ENCODE measurements around the gene CCDC136. TPM values are rescaled to one million over a fixed set of nuclear protein-coding genes. Genes with fewer than 3 reads are reported as not detected.

Gene CCDC136
- total and polyA plus RNA-seq, 3 donors from 2014 or later, result 265 to 564 (median 553) TPM

- no peak overlapping the region for H3K4me3 ChIP-seq
- no peaks in the 10 kb centered on the region for H3K27me3 ChIP-seq
- H3K9me3 ChIP-seq, result no peaks in the 10 kb centered on the region
- H3K27ac ChIP-seq, result peak overlapping the region in 1 of 2 donors; percentile 73
- intact Hi-C loops (cut with DNase I; ENCODE audit: low total_unique reads), result no loop called here
- DNase-seq, result peak; percentile 56
- peaks cover 18% of the 10 kb centered on the region for H3K4me1 ChIP-seq
- no peaks in the 10 kb centered on the region for H3K36me3 ChIP-seq (ENCODE audit: low read depth, missing control alignments)
- 36 to 62% methylated on average over 6 to 18 of the region's 18 CpGs for WGBS, 2 donors
- no peak for TF ChIP-seq POLR2A (IDR thresholded peaks at IDR 0.05)
These were observed 66.8 kb downstream of the CCDC136 start for GRCh38 chr7:128858380-128859231.

DNA sequence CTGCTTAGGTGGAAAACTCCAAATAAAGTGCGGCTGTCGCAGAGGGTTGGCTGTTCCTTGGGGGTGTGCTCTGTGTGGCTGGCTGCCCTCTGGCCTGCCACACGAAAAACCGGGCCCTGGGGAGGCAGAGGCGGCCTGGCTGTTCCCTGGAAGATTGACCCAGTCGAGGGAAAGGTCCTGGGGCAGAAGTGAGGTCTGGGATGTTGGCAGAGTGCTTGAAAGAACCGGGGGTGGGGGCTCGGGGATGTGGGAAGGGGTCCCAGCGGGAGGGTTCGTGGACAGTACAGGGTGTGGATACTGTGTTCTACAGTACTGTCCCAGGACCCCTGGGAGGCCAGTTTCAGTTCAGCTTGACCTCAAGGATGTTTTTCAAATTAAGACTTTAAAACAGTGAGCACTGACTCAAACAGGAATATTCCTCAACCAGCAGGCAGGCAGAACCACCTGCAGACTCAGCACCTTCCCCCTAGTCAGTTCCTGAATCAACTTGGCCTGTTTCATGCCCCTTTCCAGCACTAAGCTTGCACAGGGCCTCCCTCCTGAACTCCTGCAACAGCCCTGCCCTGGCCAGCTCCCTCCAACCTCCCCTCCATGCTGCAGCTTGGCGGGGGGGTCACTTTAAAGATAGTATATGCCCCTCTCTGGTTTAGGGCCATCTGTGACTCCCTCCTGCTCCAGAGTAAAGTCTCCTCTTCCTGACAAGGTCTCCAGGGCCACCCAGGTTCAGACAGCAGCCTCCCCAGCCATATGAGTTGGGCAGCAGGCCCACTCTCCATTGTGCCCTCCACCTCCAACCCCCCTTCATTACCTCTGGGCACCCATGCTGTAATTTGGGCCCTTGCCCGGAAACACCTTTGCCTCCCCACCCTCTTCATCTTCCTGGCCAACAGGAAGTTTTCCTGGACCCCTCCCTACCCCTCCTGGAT is 67.7 kb downstream of the CCDC136 start:
- TF ChIP-seq CTCF (IDR thresholded peaks at IDR 0.05) (no peak), POLR2A (IDR thresholded peaks at IDR 0.05) (no peak)
- no peak for DNase-seq
- WGBS, 2 donors, result 45 to 58% methylated on average over 11 to 12 of the region's 12 CpGs
- intact Hi-C loops (cut with DNase I; ENCODE audit: low total_unique reads), result no loop called here
- Histone ChIP-seq H3K36me3 (ENCODE audit: low read depth, missing control alignments) (no peaks in the 10 kb centered on the region), H3K4me3 (no peak overlapping the region), H3K4me1 (peaks cover 23% of the 10 kb centered on the region), H3K27me3 (no peaks in the 10 kb centered on the region), H3K9me3 (no peaks in the 10 kb centered on the region), H3K27ac (peak overlapping the region in 1 of 2 donors; percentile 73)

DNA sequence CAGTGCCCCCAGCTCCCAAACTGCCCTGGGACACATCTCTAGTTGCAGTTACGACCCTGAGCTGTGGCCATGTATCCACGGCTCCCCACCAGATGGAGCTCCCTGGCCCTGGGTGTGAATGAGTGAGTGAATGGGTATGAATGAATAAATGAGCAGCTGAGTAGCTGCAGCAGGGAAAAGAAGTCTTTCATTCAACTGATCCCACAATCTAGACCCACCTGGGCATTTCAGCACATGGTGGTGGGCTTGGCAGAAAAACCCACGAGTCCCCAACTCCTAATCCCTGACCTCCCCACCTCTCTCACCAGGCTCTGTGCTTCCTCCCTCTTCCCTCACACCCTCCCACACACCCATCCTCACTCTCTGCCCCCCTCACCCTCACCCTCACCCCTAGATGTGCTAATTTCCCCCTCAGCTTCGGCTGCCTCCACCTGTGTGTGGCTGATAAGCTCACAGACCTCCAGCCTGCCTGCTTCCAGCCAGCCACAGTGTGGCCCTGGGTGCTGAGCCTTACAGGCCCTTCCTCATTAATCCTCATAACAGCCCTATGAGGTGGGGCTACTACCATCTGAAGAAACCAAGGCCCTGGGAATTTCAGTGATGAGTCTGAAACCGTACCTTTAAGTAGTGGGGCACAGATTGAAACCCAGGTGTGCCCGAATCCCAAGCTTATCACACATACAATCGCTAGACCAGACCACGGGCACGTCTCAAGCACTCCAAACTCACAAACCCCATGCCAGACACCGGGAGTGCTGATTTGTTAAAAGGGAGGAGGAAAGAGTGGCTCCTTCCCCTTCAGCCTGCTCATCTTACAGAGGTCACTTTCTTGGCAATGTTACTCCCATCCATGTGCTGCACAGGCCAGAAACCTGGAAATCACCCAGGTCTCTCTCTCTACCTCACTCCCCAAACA is 68.6 kb downstream of the CCDC136 start:
- WGBS, 2 donors, result 52 to 61% methylated on average over 9 to 10 of the region's 10 CpGs
- no peak overlapping the region for H3K4me3 ChIP-seq
- H3K27me3 ChIP-seq, result no peaks in the 10 kb centered on the region
- DNase-seq, result no peak
- peak overlapping the region in 1 of 2 donors; percentile 73 for H3K27ac ChIP-seq
- H3K36me3 ChIP-seq (ENCODE audit: low read depth, missing control alignments), result no peaks in the 10 kb centered on the region
- TF ChIP-seq CTCF (IDR thresholded peaks at IDR 0.05) (no peak), POLR2A (IDR thresholded peaks at IDR 0.05) (no peak)
- no peaks in the 10 kb centered on the region for H3K9me3 ChIP-seq
- intact Hi-C loops (cut with DNase I; ENCODE audit: low total_unique reads), result no loop called here
- H3K4me1 ChIP-seq, result peaks cover 23% of the 10 kb centered on the region

DNA sequence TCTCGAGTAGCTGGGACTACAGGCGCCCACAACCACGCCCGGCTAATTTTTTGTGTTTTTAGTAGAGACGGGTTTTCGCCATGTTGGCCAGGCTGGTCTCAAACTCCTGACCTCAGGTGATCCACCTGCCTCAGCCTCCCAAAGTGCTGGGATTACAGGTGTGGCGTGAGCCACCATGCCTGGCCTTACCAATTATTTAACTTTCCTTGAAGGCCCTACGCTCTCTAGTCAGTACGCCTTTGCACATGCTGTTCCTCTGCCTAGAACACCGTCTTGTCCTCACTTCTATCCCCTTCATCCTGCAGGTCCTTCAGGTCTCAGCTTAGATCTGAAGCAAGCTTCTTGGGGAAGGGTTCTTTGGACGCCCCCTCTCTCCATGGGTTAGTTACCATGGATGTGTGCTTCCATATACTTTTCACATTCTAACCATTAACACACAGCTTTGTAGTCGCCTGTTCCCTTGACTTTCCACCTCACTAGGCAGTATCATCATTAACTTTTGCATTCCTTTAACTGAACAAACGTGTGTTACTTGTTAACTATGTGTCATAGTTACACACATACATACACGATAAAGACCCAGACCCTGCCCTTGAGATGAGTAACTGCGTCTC is 70.3 kb downstream of the CCDC136 start:
- intact Hi-C loops (cut with DNase I; ENCODE audit: low total_unique reads), result no loop called here
- WGBS, 2 donors, result 54 to 64% methylated on average over 15 of the region's 15 CpGs
- Histone ChIP-seq H3K36me3 (ENCODE audit: low read depth, missing control alignments) (no peaks in the 10 kb centered on the region), H3K4me1 (peaks cover 23% of the 10 kb centered on the region), H3K27me3 (no peaks in the 10 kb centered on the region), H3K27ac (no peak overlapping the region), H3K9me3 (no peaks in the 10 kb centered on the region), H3K4me3 (peak overlapping the region; percentile 71 to 94)
- no peak for DNase-seq
- TF ChIP-seq CTCF (IDR thresholded peaks at IDR 0.05) (no peak), POLR2A (IDR thresholded peaks at IDR 0.05) (no peak)

Measured in testis (tissue), 3 donors.